Endodermal cell (in vitro differentiated cells): ENCODE measurements around the gene CCDC177. TPM values are rescaled to one million over a fixed set of nuclear protein-coding genes. Genes with fewer than 3 reads are reported as not detected.

Source experiments
- DNase-seq: peaks from one replicate; pipeline ENCODE4 v3.0.0-alpha.2; 2017
- H3K27ac ChIP-seq: 2 replicates; pipeline ENCODE4 v1.5.1; 2013; ENCODE audit warnings: mild to moderate bottlenecking, low read depth, low read length, moderate library complexity
- H3K27me3 ChIP-seq: 2 replicates; pipeline ENCODE4 v1.6.1; 2013; ENCODE audit warnings: mild to moderate bottlenecking, low read length, moderate library complexity; ENCODE audit not compliant: insufficient read depth, control insufficient read depth, poor library complexity, severe bottlenecking
- H3K36me3 ChIP-seq: 2 replicates; pipeline ENCODE4 v1.7.0; 2013; ENCODE audit warnings: mild to moderate bottlenecking, low read length, moderate library complexity; ENCODE audit not compliant: control insufficient read depth, insufficient read depth
- H3K4me1 ChIP-seq: one replicate; pipeline ENCODE4 v1.7.0; 2013; ENCODE audit warnings: low read length; ENCODE audit not compliant: control insufficient read depth, insufficient read depth
- H3K4me3 ChIP-seq: 2 replicates; pipeline ENCODE4 v1.5.1; 2013; ENCODE audit warnings: mild to moderate bottlenecking, low read length, moderate library complexity
- H3K9ac ChIP-seq: 2 replicates; pipeline ENCODE4 v1.6.1; 2013; ENCODE audit warnings: mild to moderate bottlenecking, low read length, moderate library complexity; ENCODE audit not compliant: poor library complexity, severe bottlenecking; ENCODE audit errors: extremely low read depth
- H3K9me3 ChIP-seq: 2 replicates; pipeline ENCODE4 v1.6.1; 2013; ENCODE audit warnings: mild to moderate bottlenecking, low read length, moderate library complexity; ENCODE audit not compliant: control insufficient read depth
- H3K27ac Mint-ChIP-seq: 2 replicates; pipeline ENCODE4 v1.8.0; 2020; ENCODE audit warnings: mixed read lengths
- H3K27me3 Mint-ChIP-seq: 2 replicates; pipeline ENCODE4 v1.8.0; 2021; ENCODE audit warnings: mild to moderate bottlenecking, mixed read lengths; ENCODE audit not compliant: insufficient read depth
- H3K36me3 Mint-ChIP-seq: 2 replicates; pipeline ENCODE4 v1.8.0; 2020; ENCODE audit warnings: low read depth, mixed read lengths
- H3K4me1 Mint-ChIP-seq: 2 replicates; pipeline ENCODE4 v1.8.0; 2020; ENCODE audit warnings: mixed read lengths
- H3K4me3 Mint-ChIP-seq: 2 replicates; pipeline ENCODE4 v1.8.0; 2020; ENCODE audit warnings: mild to moderate bottlenecking, moderate library complexity, mixed read lengths
- H3K9me3 Mint-ChIP-seq: 2 replicates; pipeline ENCODE4 v1.8.0; 2020; ENCODE audit warnings: mild to moderate bottlenecking, mixed read lengths
- WGBS, 2 experiments: methylation state at CpG; one replicate each; pipeline versions ENCODE4 v1.1.5 to v1.1.7; 2013; ENCODE audit warnings: missing lambda C conversion rate in 2 of 2, mixed read lengths in 1 of 2; ENCODE audit not compliant: insufficient coverage in 1 of 2, insufficient read length in 1 of 2; 5-methylcytosine and 5-hydroxymethylcytosine counted together
- total RNA-seq, 2 donors: library from RNA; stranded (reverse); fragmentation: NEBNext Ultra II Directional in 1 of 2; extraction: Animal tissue kit (Norgen Biotek cat#: 25700) in 1 of 2; gene quantifications; 2 replicates in 1 of 2; 3 replicates in 1 of 2; pipeline ENCODE4 v1.2.1, GENCODE V29; 2021
- TF ChIP-seq, protein P1 (sequence below): fragments of 200-600 bp; sonication (generic); conservative IDR thresholded peaks from 2 replicates; pipeline ENCODE4 v1.5.0; 2021; ENCODE audit warnings: antibody characterized with exemption, mild to moderate bottlenecking

Gene CCDC177
- total RNA-seq, 2 donors from 2014 or later: 4.0 to 5.8 TPM

DNA sequence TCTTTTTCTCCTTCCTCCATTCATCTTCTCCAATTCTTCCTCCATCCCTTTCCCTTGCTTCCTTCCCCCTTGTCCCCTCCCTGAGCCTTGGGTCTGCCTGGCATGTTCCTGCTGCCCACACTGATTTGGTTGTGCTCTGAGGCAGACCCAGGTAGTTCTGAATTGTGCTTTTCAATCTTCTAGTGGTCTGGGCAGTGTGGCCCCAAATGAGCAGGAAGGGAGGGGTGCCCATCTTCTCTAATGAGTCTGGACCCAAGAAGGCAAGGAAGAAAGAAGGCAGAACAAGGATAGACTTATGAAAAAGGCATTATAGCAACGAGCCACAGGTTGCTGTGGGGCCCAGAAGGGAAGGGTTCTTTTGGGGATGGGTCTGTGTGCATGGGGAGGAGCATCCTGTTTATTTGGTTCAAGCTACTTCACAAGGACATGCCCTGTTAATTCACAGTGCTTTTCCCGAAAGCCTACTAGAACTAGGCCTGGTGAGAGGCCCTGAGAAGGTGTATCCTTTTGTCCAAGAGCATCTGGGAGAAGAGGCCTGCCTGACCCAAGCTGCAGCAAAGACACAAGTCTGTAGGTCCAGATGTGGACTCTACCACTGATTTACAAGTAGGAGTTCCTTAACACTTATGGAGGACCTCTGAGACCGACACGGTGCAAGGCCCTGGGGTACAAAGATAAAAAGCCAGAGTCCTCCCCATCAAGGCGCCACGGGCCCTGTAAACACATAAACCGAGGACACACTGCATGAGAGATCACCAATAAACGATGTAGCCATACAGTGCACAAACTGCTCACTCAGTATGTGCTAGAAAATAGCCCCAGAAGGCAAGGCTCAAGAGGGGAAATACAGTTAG is 35.6 kb upstream of the CCDC177 start:
- no peaks in the 10 kb centered on the region for H3K27me3 Mint-ChIP-seq
- 79 to 83% methylated on average over 8 of the region's 8 CpGs for WGBS, 2 experiments
- TF ChIP-seq, protein P1, sequence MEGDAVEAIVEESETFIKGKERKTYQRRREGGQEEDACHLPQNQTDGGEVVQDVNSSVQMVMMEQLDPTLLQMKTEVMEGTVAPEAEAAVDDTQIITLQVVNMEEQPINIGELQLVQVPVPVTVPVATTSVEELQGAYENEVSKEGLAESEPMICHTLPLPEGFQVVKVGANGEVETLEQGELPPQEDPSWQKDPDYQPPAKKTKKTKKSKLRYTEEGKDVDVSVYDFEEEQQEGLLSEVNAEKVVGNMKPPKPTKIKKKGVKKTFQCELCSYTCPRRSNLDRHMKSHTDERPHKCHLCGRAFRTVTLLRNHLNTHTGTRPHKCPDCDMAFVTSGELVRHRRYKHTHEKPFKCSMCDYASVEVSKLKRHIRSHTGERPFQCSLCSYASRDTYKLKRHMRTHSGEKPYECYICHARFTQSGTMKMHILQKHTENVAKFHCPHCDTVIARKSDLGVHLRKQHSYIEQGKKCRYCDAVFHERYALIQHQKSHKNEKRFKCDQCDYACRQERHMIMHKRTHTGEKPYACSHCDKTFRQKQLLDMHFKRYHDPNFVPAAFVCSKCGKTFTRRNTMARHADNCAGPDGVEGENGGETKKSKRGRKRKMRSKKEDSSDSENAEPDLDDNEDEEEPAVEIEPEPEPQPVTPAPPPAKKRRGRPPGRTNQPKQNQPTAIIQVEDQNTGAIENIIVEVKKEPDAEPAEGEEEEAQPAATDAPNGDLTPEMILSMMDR: no peak
- H3K27ac Mint-ChIP-seq: no peak overlapping the region
- H3K9me3 ChIP-seq: no peaks in the 10 kb centered on the region
- H3K9ac ChIP-seq: peak overlapping the region; percentile 29
- H3K27me3 ChIP-seq: no peaks in the 10 kb centered on the region
- H3K4me3 Mint-ChIP-seq: peak overlapping the region; percentile 64
- no peaks in the 10 kb centered on the region for H3K36me3 Mint-ChIP-seq
- peak overlapping the region; percentile 77 for H3K4me3 ChIP-seq
- H3K9me3 Mint-ChIP-seq: no peaks in the 10 kb centered on the region
- H3K27ac ChIP-seq: no peak overlapping the region
- DNase-seq: no peak
- H3K4me1 ChIP-seq: peaks cover 12% of the 10 kb centered on the region
- H3K36me3 ChIP-seq: no peaks in the 10 kb centered on the region
- peaks cover 36% of the 10 kb centered on the region for H3K4me1 Mint-ChIP-seq

DNA sequence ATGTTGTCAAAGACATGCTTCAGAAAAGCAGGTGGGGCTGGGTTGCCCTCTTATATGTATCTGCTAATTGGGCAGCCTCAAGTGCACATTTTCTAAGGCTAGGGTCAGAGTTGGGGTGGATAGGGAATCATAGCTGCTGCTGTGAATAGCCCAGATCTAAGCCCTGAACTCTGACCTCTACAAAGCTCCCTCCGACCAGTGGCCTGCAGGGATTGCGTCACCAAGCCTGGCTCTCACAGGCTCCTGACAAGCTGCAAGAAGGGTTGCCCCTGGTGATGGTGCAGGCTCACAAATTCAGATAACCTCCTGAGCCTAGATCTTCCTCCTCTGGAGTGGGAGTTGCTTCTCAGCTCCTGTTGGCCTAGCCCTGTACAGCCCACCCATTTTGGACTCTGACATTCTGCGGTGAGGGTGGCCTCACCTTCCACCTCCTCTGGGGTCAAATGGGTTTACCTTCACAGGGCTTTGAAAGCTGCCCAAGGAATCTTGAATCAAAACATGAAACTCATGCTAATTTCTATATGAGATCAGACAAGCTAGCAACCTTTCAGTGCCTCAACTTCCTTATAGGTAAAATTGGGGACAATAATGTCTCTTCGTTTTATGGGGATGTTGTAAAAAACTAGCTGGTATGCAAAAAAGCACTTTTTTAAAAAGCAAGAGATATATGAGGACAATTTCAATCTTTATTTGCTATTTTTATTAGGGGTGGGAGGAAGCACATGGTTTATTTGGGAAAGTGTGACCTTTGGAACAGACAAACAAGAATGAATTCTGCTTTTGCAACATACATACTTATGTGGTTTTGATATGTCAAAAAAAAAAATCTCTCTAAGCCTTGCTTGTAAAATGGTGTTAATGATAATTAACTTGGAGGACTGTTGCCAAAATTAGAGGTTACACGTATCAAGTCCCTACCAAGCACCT is 31.9 kb upstream of the CCDC177 start:
- no peaks in the 10 kb centered on the region for H3K36me3 Mint-ChIP-seq
- Histone ChIP-seq H3K27ac (peak overlapping the region; percentile 20), H3K36me3 (no peaks in the 10 kb centered on the region), H3K9ac (no peak overlapping the region), H3K4me1 (no peaks in the 10 kb centered on the region), H3K27me3 (no peaks in the 10 kb centered on the region), H3K4me3 (no peak overlapping the region), H3K9me3 (no peaks in the 10 kb centered on the region)
- DNase-seq: peak; percentile 59
- peaks cover 18% of the 10 kb centered on the region for H3K4me1 Mint-ChIP-seq
- 74 to 87% methylated on average over 3 to 4 of the region's 5 CpGs for WGBS, 2 experiments
- no peak overlapping the region for H3K4me3 Mint-ChIP-seq
- TF ChIP-seq, protein P1: no peak
- no peaks in the 10 kb centered on the region for H3K27me3 Mint-ChIP-seq
- H3K9me3 Mint-ChIP-seq: no peaks in the 10 kb centered on the region
- peak overlapping the region; percentile 9 for H3K27ac Mint-ChIP-seq

DNA sequence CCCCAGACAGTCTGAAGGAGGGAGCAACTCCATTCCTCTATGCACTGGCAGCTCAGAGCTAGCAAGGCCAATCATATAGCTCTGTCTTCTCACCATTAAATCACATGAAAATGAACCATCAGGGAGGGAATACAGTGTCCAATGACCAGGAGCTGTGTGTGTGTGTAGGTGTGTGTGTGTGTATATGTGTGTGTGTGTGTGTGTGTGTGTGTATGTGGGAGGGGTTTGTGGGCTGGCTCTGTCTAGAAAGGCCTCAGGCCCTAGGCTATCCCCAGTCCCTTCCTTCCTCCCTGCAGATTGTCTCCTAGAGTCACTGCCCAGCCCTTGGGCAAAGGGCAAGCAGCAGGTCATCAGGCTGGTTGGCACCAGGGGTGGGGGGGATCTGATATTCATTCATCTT is 31.1 kb upstream of the CCDC177 start:
- TF ChIP-seq, protein P1: no peak

More for the DNA sequence above, 31.1 kb upstream of the CCDC177 start:
- Mint-ChIP-seq H3K27ac (no peak overlapping the region), H3K36me3 (no peaks in the 10 kb centered on the region), H3K27me3 (no peaks in the 10 kb centered on the region), H3K4me3 (no peak overlapping the region), H3K9me3 (no peaks in the 10 kb centered on the region), H3K4me1 (peaks cover 17% of the 10 kb centered on the region)
- Histone ChIP-seq H3K4me3 (no peak overlapping the region), H3K9ac (no peak overlapping the region), H3K27ac (no peak overlapping the region), H3K27me3 (no peaks in the 10 kb centered on the region), H3K4me1 (no peaks in the 10 kb centered on the region), H3K36me3 (no peaks in the 10 kb centered on the region), H3K9me3 (no peaks in the 10 kb centered on the region)
- no peak for DNase-seq
